Bronchial epithelial cell (primary cell): Measurements from ENCODE around the gene RHEB. TPM values are rescaled to one million over a fixed set of nuclear protein-coding genes. Genes with fewer than 3 reads are reported as not detected.

Experiments used
- DNase-seq: peaks from one replicate; pipeline ENCODE4 v3.0.0-alpha.2; 2010; ENCODE audit warnings: low read depth
- FAIRE-seq: peaks from 2 replicates; lab custom pipeline; 2011; peaks lifted over from hg19 to GRCh38; lab: Jason Lieb, UNC
- H3K27me3 ChIP-seq: 2 replicates; pipeline ENCODE4 v1.5.1; 2011; ENCODE audit warnings: low read length; ENCODE audit not compliant: control insufficient read depth, insufficient read depth
- H3K36me3 ChIP-seq: 2 replicates; pipeline ENCODE4 v1.5.1; 2011; ENCODE audit warnings: low read length; ENCODE audit not compliant: control insufficient read depth, insufficient read depth
- H3K4me3 ChIP-seq: 2 replicates; pipeline ENCODE4 v1.5.1; 2011; ENCODE audit warnings: mild to moderate bottlenecking, low read depth, low read length, control low read depth
- total RNA-seq: library from RNA; depleted of rRNA; stranded (reverse); fragments of >200 nt; gene quantifications from 2 replicates; pipeline ENCODE4 v1.2.1, GENCODE V29; 2014
- TF ChIP-seq, protein P1 (sequence below): IDR thresholded peaks from 2 replicates; pipeline ENCODE4 v1.5.1; 2011; ENCODE audit warnings: mild to moderate bottlenecking, moderate library complexity, low read length, control low read depth, inconsistent platforms; ENCODE audit not compliant: insufficient read depth, severe bottlenecking

RHEB gene
- total RNA-seq, 1 donor from 2014 or later, result 68.7 TPM

DNA sequence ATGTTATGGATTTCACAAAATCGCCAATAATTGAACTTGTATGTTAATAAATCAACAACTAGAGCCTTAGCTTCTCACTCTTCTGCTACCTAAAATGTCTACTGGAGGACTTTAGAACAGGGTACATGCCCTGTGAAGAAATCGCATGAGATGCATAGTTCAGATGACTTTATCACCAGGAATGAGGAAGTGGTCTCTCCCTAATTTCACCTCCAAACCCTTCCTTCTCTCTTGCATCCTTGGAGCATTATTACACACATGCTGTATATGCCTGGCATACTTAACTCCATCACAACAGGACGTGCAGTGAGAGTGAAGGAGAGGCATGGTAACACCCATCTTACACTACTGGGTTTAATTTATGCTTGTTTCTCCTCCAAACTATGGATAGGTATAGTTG lies 27.8 kb downstream of the RHEB start:
- Histone ChIP-seq H3K4me3 (no peak overlapping the region), H3K36me3 (peaks cover 14% of the 10 kb centered on the region), H3K27me3 (no peaks in the 10 kb centered on the region)
- TF ChIP-seq, protein P1, sequence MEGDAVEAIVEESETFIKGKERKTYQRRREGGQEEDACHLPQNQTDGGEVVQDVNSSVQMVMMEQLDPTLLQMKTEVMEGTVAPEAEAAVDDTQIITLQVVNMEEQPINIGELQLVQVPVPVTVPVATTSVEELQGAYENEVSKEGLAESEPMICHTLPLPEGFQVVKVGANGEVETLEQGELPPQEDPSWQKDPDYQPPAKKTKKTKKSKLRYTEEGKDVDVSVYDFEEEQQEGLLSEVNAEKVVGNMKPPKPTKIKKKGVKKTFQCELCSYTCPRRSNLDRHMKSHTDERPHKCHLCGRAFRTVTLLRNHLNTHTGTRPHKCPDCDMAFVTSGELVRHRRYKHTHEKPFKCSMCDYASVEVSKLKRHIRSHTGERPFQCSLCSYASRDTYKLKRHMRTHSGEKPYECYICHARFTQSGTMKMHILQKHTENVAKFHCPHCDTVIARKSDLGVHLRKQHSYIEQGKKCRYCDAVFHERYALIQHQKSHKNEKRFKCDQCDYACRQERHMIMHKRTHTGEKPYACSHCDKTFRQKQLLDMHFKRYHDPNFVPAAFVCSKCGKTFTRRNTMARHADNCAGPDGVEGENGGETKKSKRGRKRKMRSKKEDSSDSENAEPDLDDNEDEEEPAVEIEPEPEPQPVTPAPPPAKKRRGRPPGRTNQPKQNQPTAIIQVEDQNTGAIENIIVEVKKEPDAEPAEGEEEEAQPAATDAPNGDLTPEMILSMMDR, result no peak
- DNase-seq (peak; percentile 92), FAIRE-seq (peak; percentile 47)

DNA sequence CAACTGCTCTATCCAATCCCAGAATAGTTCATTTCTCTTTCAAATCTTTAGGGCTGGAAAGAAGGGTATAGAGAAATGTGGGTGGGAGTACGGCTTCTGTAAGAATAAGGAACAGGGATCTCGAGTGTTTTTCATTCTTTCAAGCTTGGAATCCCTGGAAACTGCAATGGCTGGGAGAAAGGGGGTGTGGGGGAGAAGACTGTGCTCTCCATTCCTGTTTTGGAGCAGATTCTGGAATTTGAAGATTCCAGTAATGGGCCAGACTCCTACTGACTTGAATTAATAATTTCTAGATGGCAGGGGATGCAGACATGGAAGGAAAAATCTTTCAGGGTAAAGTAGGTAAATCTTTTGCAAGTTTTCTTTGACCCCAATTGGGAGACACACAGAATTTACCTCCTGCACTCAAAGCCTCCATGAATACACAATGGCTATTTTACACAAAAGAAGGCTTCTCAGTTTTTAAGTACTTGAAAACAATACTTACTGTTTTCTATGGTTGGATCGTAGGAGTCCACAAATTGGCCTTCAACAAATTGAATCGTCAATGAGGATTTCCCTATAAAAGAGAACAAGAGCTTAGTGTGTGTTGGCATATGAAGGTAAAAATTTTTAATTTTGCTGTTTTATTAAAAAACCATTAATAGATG lies 29.1 kb downstream of the RHEB start:
- Histone ChIP-seq H3K27me3 (no peaks in the 10 kb centered on the region), H3K4me3 (no peak overlapping the region), H3K36me3 (peaks cover 14% of the 10 kb centered on the region)
- TF ChIP-seq, protein P1, result no peak
- DNase-seq (no peak), FAIRE-seq (no peak)

DNA sequence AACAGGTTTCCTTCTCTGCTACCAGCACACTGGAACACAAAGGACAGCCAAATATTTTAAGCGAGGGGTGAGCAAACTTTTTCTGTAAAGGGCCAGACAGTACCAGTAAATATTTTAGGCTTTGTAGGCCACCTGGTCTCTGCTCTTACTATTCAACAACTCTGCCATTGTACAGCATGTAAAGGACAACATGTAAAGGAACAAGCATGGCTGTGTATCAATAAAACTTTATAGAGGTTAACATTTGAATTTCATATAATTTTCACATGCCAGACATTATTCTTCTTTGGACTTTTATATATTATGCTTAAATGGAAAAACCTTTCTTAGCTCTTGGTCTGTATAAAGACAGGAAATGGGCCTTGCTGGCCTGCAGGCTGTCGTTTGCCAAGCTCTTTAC lies 30.2 kb downstream of the RHEB start:
- H3K27me3 ChIP-seq, result no peaks in the 10 kb centered on the region
- no peak overlapping the region for H3K4me3 ChIP-seq
- DNase-seq, result no peak
- TF ChIP-seq, protein P1, result no peak
- no peak for FAIRE-seq
- H3K36me3 ChIP-seq, result peaks cover 14% of the 10 kb centered on the region

DNA sequence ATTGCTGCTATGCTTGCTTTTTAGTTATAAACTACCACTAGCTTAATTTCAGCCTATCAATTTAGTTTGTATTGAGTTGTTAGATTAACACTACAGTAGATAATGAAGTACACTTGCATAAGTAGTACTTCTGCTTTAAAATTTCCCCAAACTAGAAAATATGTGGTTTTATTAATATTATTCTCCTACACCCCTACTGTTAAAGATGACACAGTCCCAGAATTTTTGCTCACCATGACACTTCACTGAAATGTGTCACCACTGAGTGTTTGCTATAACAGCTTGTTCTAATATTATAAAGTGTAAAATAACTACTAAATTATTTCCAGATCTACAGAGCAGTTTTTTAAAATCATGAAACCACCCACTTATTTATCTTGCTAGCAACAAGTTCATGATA lies 31.6 kb downstream of the RHEB start:
- TF ChIP-seq, protein P1, result no peak
- FAIRE-seq (no peak), DNase-seq (no peak)
- H3K27me3 ChIP-seq, result no peaks in the 10 kb centered on the region
- H3K4me3 ChIP-seq, result no peak overlapping the region
- peaks cover 16% of the 10 kb centered on the region for H3K36me3 ChIP-seq

DNA sequence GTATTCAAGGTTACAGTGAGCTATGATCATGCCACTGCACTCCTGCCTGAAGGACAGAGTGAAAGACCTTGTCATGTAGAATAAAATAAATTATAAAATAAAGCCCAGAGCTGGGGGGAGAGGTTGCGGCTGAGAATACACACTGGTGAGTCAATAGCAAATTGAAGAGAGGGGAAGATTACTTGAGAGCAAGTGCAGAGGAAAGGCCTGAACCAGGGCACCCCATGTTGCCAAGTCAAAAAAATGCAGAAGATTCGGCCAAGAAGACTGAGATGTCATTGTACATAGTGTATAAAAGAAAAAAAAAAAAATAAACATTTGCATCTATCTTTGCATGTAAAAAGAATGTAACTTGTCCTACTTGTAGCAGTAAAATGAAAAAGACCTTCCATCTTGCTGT lies 32.5 kb downstream of the RHEB start:
- DNase-seq, result no peak
- FAIRE-seq, result no peak
- no peaks in the 10 kb centered on the region for H3K27me3 ChIP-seq

More for the DNA sequence above, 32.5 kb downstream of the RHEB start:
- Histone ChIP-seq H3K36me3 (peaks cover 16% of the 10 kb centered on the region), H3K4me3 (no peak overlapping the region)
- TF ChIP-seq, protein P1, result no peak
